OCI-LY1 (cell line): ENCODE data around the gene AHCTF1.
"Not testable (repeated sequence)": the region's sequence is repeated elsewhere in the genome, so short reads cannot be mapped to it uniquely, and the experiment has no call there.

Experiments
- H2AFZ ChIP-seq: fragments of 200-600 bp; sonication (generic), shearing (Covaris generic); 2 replicates; pipeline ENCODE4 v1.6.0; 2014; ENCODE audit warnings: antibody characterized with exemption, mild to moderate bottlenecking, low read length
- H3F3A ChIP-seq: fragments of 200-600 bp; sonication (generic), shearing (Covaris generic); 2 replicates; pipeline ENCODE4 v1.6.0; 2014; ENCODE audit warnings: mild to moderate bottlenecking, antibody characterized with exemption, low read length, moderate library complexity; ENCODE audit not compliant: insufficient read depth
- H3K27ac ChIP-seq: fragments of 200-600 bp; sonication (generic); 2 replicates; pipeline ENCODE4 v1.5.1; 2014; ENCODE audit warnings: low read length, mixed run types, mild to moderate bottlenecking, low read depth; ENCODE audit not compliant: poor library complexity, severe bottlenecking
- H3K27me3 ChIP-seq: fragments of 200-600 bp; sonication (generic); 2 replicates; pipeline ENCODE4 v1.6.0; 2014; ENCODE audit warnings: antibody characterized with exemption, mild to moderate bottlenecking, low read length, moderate library complexity; ENCODE audit not compliant: insufficient read depth
- H3K36me3 ChIP-seq: fragments of 200-600 bp; sonication (generic); 2 replicates; pipeline ENCODE4 v1.6.1; 2014; ENCODE audit warnings: mild to moderate bottlenecking, antibody characterized with exemption, low read length, moderate library complexity, mixed read lengths; ENCODE audit not compliant: insufficient read depth
- H3K4me1 ChIP-seq: fragments of 200-600 bp; sonication (generic); 2 replicates; pipeline ENCODE4 v1.5.1; 2014; ENCODE audit warnings: mild to moderate bottlenecking, low read length, moderate library complexity; ENCODE audit not compliant: insufficient read depth, severe bottlenecking
- H3K4me2 ChIP-seq: fragments of 200-600 bp; sonication (generic), shearing (Covaris generic); 2 replicates; pipeline ENCODE4 v1.6.1; 2014; ENCODE audit warnings: low read length
- H3K4me3 ChIP-seq: fragments of 200-600 bp; sonication (generic); 2 replicates; pipeline ENCODE4 v1.5.1; 2014; ENCODE audit warnings: low read length, low read depth, mild to moderate bottlenecking, mixed read lengths; ENCODE audit not compliant: poor library complexity, severe bottlenecking
- H3K79me2 ChIP-seq: fragments of 200-600 bp; shearing (Covaris generic); 2 replicates; pipeline ENCODE4 v1.6.1; 2016; ENCODE audit warnings: mixed run types, low read length, mixed read lengths; ENCODE audit not compliant: insufficient read depth
- H3K9ac ChIP-seq: fragments of 200-600 bp; sonication (generic), shearing (Covaris generic); 2 replicates; pipeline ENCODE4 v1.6.1; 2014; ENCODE audit warnings: mild to moderate bottlenecking, low read length, mixed read lengths
- H3K9me2 ChIP-seq: fragments of 200-600 bp; sonication (generic), shearing (Covaris generic); 2 replicates; pipeline ENCODE4 v1.6.1; 2014; ENCODE audit warnings: low read depth, mild to moderate bottlenecking, low read length, mixed read lengths
- H3K9me3 ChIP-seq: fragments of 200-600 bp; shearing (Covaris generic); 2 replicates; pipeline ENCODE4 v1.6.1; 2014; ENCODE audit warnings: low read length, mixed read lengths
- H4K20me1 ChIP-seq: fragments of 200-600 bp; sonication (generic), shearing (Covaris generic); 2 replicates; pipeline ENCODE4 v1.6.0; 2016; ENCODE audit warnings: mild to moderate bottlenecking, low read length; ENCODE audit not compliant: insufficient read depth
- EZH2 ChIP-seq: fragments of 200-600 bp; sonication (generic), shearing (Covaris generic); IDR thresholded peaks from 2 replicates; pipeline ENCODE4 v1.8.0; 2017; ENCODE audit warnings: borderline replicate concordance, mixed run types, mild to moderate bottlenecking, antibody characterized with exemption, low read length, moderate library complexity, mixed read lengths
- TF ChIP-seq, protein P1 (sequence below): fragments of 200-600 bp; sonication (generic), shearing (Covaris generic); IDR thresholded peaks from 2 replicates; pipeline ENCODE4 v1.5.1; 2017; ENCODE audit warnings: mild to moderate bottlenecking, antibody characterized with exemption, low read length, moderate library complexity, mixed read lengths

The AHCTF1 gene

GRCh38 chr1:246860401-246860800, 71.3 kb downstream of the AHCTF1 start:
- H3K36me3 ChIP-seq, result peaks cover 92% of the 10 kb centered on the region
- H3K4me2 ChIP-seq, result no peak overlapping the region
- H4K20me1 ChIP-seq, result no peaks in the 10 kb centered on the region
- H3K4me3 ChIP-seq, result no peak overlapping the region
- H3K9me2 ChIP-seq, result no peaks in the 10 kb centered on the region
- no peaks in the 10 kb centered on the region for H3K4me1 ChIP-seq
- H3K27me3 ChIP-seq, result no peaks in the 10 kb centered on the region
- H3K27ac ChIP-seq, result no peak overlapping the region
- H3K79me2 ChIP-seq, result no peaks in the 10 kb centered on the region
- no peak overlapping the region for H3K9ac ChIP-seq
- H2AFZ ChIP-seq, result no peak overlapping the region
- no peaks in the 10 kb centered on the region for H3K9me3 ChIP-seq
- TF ChIP-seq EZH2, result no peak
- TF ChIP-seq, protein P1, sequence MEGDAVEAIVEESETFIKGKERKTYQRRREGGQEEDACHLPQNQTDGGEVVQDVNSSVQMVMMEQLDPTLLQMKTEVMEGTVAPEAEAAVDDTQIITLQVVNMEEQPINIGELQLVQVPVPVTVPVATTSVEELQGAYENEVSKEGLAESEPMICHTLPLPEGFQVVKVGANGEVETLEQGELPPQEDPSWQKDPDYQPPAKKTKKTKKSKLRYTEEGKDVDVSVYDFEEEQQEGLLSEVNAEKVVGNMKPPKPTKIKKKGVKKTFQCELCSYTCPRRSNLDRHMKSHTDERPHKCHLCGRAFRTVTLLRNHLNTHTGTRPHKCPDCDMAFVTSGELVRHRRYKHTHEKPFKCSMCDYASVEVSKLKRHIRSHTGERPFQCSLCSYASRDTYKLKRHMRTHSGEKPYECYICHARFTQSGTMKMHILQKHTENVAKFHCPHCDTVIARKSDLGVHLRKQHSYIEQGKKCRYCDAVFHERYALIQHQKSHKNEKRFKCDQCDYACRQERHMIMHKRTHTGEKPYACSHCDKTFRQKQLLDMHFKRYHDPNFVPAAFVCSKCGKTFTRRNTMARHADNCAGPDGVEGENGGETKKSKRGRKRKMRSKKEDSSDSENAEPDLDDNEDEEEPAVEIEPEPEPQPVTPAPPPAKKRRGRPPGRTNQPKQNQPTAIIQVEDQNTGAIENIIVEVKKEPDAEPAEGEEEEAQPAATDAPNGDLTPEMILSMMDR, result no peak
- no peaks in the 10 kb centered on the region for H3F3A ChIP-seq

GRCh38 chr1:246856371-246856770, 75.4 kb downstream of the AHCTF1 start:
- H3K4me1 ChIP-seq, result no peaks in the 10 kb centered on the region
- H4K20me1 ChIP-seq, result no peaks in the 10 kb centered on the region
- H3K9me2 ChIP-seq, result no peaks in the 10 kb centered on the region
- TF ChIP-seq, protein P1, result no peak
- TF ChIP-seq EZH2, result no peak
- H3K79me2 ChIP-seq, result no peaks in the 10 kb centered on the region
- no peak overlapping the region for H2AFZ ChIP-seq
- H3K4me3 ChIP-seq, result no peak overlapping the region
- no peaks in the 10 kb centered on the region for H3K27me3 ChIP-seq
- H3K36me3 ChIP-seq, result peaks cover 97% of the 10 kb centered on the region
- H3F3A ChIP-seq, result no peaks in the 10 kb centered on the region
- no peaks in the 10 kb centered on the region for H3K9me3 ChIP-seq
- no peak overlapping the region for H3K27ac ChIP-seq
- H3K4me2 ChIP-seq, result no peak overlapping the region
- no peak overlapping the region for H3K9ac ChIP-seq

GRCh38 chr1:246850640-246851039, 81.1 kb downstream of the AHCTF1 start:
- H3K4me1 ChIP-seq, H3K27me3 ChIP-seq, H3K9ac ChIP-seq, H3K9me3 ChIP-seq, H4K20me1 ChIP-seq, H2AFZ ChIP-seq, H3K79me2 ChIP-seq, H3K4me2 ChIP-seq, H3K27ac ChIP-seq, H3K9me2 ChIP-seq, H3K4me3 ChIP-seq, H3F3A ChIP-seq: not testable (repeated sequence)
- peaks cover 93% of the 10 kb centered on the region for H3K36me3 ChIP-seq

GRCh38 chr1:246843876-246844275, 87.9 kb downstream of the AHCTF1 start:
- Histone ChIP-seq H3K9ac (no peak overlapping the region), H3K79me2 (no peaks in the 10 kb centered on the region), H4K20me1 (no peaks in the 10 kb centered on the region), H3K4me2 (no peak overlapping the region), H3K27ac (no peak overlapping the region), H3K36me3 (peaks cover 81% of the 10 kb centered on the region), H3K9me2 (no peaks in the 10 kb centered on the region), H3K4me3 (no peak overlapping the region), H3K9me3 (no peaks in the 10 kb centered on the region), H3K4me1 (no peaks in the 10 kb centered on the region), H2AFZ (no peak overlapping the region), H3F3A (no peaks in the 10 kb centered on the region), H3K27me3 (no peaks in the 10 kb centered on the region)
- no peak for TF ChIP-seq EZH2
- TF ChIP-seq, protein P1, result no peak

- H3K4me3 ChIP-seq, H3K9me2 ChIP-seq, H4K20me1 ChIP-seq, H3K4me2 ChIP-seq, H2AFZ ChIP-seq, H3K27ac ChIP-seq, H3K9me3 ChIP-seq, H3K79me2 ChIP-seq, H3F3A ChIP-seq, H3K9ac ChIP-seq, H3K27me3 ChIP-seq: not testable (repeated sequence)
- peaks cover 19% of the 10 kb centered on the region for H3K4me1 ChIP-seq
- H3K36me3 ChIP-seq, result peaks cover 55% of the 10 kb centered on the region
Measured at GRCh38 chr1:246840761-246841160, 91.0 kb downstream of the AHCTF1 start.
